Measurements from ENCODE around the gene SMAGP.
A peak's percentile ranks its signal among the peaks of the same experiment; 100 is the strongest.
"Not testable (repeated sequence)": the region's sequence is repeated elsewhere in the genome, so short reads cannot be mapped to it uniquely, and the experiment has no call there.

The SMAGP gene

GRCh38 chr12:51263341-51263740, 6.9 kb downstream of the SMAGP start:
- DNase-seq: no peak

DNA sequence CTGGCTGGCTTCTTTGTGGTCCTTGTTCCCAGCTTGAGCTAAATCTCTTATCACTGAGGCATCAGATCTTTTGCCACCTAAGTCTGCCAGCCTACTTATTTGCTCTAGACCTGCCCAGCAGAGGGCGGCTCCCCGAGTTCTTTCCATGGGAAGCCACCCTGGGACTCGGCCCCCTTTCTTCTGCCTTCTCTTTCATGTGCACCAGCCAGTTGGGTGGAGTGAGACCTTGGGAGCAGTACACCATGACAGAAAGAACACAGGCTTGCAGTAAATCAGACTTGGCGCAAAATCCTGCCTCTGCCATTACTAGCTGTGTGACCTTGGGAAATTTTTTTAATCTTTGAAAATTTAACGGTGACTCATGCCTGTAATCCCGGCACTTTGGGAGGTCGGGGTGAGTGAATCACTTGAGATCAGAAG, 7.4 kb downstream of the SMAGP start:
- no peak for DNase-seq

GRCh38 chr12:51259600-51259999, 10.6 kb downstream of the SMAGP start:
- DNase-seq: not testable (repeated sequence)

- no peak for DNase-seq
Observed at GRCh38 chr12:51254536-51254935, 15.7 kb downstream of the SMAGP start.

GRCh38 chr12:51253276-51253675, 16.9 kb downstream of the SMAGP start:
- DNase-seq: no peak

- no peak for DNase-seq
Observed at GRCh38 chr12:51247523-51248206, 22.6 kb downstream of the SMAGP start.

GRCh38 chr12:51246254-51246853, 23.9 kb downstream of the SMAGP start:
- DNase-seq: peak; percentile 39

GRCh38 chr12:51245476-51246253, 24.6 kb downstream of the SMAGP start:
- DNase-seq: no peak

DNA sequence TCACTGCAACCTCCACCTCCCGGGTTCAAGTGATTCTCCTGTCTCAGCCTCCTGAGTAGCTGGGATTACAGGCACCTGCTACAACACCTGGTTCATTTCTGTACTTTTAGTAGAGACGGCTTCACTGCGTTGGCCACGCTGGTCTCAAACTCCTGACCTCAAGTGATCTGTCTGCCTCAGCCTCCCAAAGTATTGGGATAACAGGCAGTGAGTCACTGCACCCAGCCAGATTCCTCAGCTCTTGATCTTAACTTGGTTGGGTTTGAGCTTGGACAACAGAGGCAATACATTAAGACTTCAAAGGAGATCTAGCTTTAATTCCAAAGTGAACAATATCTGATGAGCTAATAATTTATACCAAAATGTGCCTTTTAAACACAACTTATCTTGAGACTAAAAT, 25.9 kb downstream of the SMAGP start:
- no peak for DNase-seq

DNA sequence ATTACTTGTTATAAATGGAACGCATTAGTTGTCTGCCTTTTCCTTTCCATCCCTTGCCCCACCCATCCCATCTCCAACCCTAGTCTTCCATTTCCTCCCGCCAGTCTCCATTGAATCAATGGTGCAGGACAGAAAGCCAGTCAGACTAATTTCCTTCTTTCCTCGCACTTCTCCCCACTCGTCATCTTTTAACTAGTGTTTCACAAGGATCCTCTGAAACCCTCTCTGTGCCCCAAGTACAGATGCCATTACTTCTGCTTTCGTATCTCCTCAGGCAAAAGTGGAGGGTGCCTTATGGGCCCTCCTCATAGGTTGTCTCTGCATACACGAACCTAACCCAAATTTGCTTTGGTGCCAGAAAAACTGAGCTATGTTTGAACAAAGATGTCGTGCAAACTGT, 27.3 kb downstream of the SMAGP start:
- no peak for DNase-seq

- DNase-seq: no peak
Observed at GRCh38 chr12:51242120-51242519, 28.1 kb downstream of the SMAGP start.

DNA sequence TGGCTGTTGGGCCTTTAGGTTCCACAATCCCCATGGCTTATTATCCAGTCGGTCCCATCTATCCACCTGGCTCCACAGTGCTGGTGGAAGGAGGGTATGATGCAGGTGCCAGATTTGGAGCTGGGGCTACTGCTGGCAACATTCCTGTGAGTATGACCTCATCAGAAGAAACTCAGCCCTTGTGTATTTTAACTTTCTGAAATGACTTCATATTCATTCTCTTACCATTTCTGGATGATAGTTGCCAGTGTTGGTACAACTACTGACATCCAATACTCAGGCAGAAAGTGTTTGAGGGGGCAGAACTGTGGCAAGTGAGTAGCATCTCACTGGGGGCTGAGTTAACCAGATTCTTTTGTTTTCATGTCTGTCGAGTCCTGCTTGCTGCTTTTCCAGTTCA, 29.2 kb downstream of the SMAGP start:
- DNase-seq: no peak

DNA sequence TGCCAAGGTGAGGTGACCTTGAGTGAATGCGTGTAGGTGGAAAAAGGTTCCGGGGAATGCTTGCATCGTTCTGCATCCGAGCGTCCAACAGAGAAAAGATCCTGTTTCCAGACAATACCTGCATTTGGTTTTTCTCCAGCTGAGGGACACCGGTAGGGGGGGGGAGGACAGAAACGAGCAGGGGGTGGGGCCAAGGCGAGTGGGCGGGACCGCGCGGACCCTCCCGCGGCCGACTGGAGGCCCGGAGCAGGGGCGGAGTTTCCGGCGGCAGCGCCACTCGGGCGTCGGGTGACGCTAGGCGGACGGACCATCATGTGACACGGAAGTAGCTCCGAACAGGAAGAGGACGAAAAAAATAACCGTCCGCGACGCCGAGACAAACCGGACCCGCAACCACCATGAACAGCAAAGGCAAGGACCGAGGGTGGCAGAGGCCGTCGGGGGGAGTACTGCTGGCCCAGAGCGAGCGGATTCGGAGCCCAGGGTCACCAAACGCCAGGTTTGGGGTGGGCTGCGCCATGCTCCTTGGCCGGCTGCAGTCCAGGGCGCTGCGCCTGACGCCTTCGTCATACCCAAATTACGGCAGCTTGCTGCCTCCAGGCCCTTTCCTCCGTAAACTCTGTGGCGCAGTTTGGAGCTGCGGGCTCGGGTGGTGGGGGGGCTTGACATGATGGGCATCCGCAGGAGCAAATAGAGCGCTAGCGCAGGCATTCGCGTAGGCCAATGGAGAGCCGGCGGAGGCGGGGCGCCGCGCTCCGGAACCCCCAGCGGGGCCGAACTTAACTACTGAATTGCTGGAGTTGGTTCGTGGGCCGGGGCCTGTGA, 31.5 kb downstream of the SMAGP start, which contains the start of gene DAZAP2:
Gene DAZAP2 (plus strand): TSS at position 317 of the 825 bp plus-strand sequence. CDS start 82 bp downstream, at position 399.
- DNase-seq: peak; percentile 91

- DNase-seq: no peak
Observed at GRCh38 chr12:51238037-51238509, 32.1 kb downstream of the SMAGP start.

- DNase-seq: no peak
Observed at GRCh38 chr12:51234530-51234929, 35.7 kb downstream of the SMAGP start.

DNA sequence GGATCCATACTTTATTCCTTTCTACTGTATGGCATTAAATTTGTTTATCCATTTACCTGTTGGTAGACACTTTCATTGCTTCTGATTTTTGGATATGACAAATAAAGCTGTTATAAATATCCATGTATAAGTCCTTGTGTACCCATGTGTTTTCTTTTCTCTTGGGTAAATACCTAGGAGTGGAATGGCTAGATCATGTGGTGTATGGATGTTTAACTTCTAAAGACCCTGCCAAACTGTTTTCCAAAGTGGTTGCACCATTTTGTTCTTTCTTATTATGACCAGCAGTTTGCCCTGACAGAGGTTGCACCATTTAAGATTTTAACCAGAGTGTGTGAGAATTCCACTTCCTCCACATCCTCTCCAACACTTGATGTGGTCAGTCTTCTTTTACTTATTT, 37.6 kb downstream of the SMAGP start:
- DNase-seq: no peak

GRCh38 chr12:51229116-51229809, 41.0 kb downstream of the SMAGP start:
- DNase-seq: no peak

GRCh38 chr12:51227962-51228361, 42.3 kb downstream of the SMAGP start:
- DNase-seq: no peak

GRCh38 chr12:51227112-51227511, 43.1 kb downstream of the SMAGP start:
- not testable (repeated sequence) for DNase-seq

- no peak for DNase-seq
Observed at GRCh38 chr12:51225771-51226170, 44.4 kb downstream of the SMAGP start.

DNA sequence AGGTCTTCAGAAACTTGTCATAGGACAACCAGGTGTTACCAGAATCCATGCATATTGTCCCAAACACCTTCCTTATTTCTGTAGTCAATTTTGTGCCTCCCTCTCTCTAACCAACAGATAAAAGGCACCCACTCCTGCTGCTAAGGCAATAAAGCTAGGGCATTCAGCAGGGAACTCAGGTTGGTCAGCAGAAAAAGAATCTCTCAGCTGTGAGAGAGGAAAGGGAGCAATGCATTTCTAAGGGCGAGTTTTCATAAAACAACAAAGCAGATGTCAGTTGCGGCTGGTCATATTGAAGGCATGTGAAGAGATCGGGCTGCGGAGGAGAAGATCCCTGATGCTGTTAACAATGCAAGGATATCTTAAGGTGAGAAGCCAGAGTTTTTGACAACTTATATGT, 45.0 kb downstream of the SMAGP start:
- no peak for DNase-seq

DNA sequence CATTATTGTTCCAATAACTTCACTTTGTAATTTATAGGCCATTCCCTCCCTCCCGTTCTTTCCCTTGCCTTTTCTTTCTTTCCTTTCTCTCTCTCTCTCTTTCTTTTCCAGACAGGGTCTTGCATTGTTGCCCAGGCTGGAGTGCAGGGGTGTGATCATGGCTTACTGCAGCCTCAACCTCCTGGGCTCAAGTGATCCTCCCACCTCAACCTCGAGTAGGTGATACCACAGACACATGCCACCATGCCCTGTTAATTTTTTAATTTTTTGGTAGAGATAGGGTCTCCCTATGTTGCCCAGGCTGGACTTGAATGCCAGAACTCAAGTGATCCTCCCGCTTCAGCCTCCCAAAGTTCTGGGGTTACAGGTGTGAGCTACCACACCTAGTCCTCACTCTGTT, 45.6 kb downstream of the SMAGP start:
- no peak for DNase-seq
